ENCODE results near the gene SERPINE1.
"Not testable (repeated sequence)": the region's sequence is repeated elsewhere in the genome, so short reads cannot be mapped to it uniquely, and the experiment has no call there.

SERPINE1 gene

DNA sequence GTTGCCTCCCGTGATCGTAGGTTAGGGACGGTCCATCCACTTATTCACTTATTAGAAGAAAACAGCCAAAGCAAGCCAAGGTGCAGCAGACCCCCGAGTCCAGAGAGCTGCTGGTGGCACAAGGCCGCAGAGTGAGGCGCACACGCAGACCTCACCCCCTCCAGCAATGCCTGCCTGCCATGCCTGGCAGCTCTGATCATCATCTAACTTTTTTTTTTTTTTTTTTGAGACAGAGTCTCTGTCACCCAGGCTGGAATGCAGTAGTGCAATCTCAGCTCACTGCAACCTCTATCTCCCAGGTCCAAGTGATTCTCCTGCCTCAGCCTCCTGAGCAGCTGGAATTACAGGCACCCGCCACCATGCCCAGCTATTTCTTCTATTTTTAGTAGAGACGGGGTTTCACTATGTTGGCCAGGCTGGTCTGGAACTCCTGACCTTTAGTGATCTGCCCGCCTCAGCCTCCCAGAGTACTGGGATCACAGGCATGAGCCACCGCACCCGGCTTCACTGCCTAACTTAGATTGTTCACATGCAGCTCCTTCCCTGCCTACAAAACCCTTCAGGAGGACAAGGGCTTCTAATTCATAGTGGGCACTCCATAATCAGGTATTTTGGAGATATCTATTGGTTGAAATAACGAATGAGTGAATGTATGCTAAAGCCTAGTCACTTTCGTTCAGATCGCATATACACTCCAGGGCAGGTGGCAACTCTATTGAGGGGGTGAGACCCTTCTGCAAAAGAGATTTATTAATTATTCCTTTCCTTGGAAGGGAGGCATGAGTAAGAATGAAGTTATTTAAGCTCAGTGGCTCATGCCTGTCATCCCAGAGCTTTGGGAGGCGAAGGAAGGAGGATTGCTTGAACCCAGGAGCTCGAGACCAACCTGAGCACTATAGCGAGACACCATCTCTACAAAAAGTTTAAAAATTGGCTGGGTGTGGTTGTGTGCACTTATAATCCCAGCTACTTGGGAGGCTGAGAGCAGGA lies 25.8 kb upstream of the SERPINE1 start:
- DNase-seq (ENCODE audit: low read depth in 3 of 3) = no peak

DNA sequence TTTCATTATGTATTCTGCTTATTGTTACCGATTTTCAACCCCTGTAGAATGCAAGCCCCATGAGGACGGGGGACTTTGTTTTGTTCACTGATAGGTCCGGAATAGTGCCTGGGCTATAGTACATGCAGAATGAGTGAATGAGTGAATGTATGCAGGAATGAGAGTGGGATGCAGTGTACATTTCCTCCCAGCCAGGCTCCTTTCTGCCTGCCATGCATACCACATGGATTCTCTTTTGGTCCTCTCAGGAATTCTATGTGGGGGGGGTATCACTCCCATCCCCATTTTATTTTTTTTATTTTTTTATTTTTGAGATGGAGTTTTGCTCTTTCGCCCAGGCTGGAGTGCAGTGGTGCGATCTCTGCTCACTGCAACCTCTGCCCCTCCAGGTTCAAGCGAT lies 24.9 kb upstream of the SERPINE1 start:
- no peak for DNase-seq (ENCODE audit: low read depth in 3 of 3)

DNA sequence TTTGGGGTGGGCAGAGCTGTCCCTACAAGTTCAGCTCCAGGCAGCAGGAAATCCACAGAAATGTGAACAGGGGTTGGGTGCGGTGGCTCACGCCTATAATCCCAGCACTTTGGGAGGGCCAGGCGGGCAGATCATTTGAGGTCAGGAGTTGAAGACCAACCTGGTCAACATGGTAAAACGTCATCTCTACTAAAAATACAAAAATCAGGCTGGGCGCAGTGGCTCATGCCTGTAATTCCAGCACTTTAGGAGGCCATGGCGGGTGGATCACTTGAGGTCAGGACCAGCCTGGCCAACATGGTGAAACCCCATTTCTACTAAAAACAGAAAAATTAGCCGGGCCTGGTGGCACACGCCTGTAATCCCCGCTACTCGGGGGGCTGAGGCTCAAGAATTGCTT lies 23.2 kb upstream of the SERPINE1 start:
- not testable (repeated sequence) for DNase-seq (ENCODE audit: low read depth in 3 of 3)

- DNase-seq (ENCODE audit: low read depth in 3 of 3) = no peak
Observed at GRCh38 chr7:101104193-101104713, 22.7 kb upstream of the SERPINE1 start.

DNA sequence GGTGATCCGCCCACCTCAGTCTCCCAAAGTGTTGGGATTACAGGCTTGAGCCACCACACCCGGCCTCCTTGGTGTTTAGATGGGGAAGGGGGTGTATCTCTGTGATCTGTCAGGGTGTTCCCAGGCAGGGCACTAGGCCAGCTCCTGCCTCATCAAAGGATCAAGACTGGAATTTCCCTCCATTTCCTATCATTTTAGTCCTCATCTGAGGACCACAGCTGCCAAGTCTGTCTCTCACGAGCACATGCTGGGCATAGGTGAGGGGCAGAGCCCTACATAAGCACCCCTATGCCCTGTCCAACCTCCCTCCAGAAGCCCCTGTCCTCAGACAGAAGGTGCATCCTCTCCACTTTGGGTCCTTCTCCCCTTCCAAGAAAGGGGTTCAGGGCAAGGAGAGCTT lies 22.1 kb upstream of the SERPINE1 start:
- no peak for DNase-seq (ENCODE audit: low read depth in 3 of 3)

DNA sequence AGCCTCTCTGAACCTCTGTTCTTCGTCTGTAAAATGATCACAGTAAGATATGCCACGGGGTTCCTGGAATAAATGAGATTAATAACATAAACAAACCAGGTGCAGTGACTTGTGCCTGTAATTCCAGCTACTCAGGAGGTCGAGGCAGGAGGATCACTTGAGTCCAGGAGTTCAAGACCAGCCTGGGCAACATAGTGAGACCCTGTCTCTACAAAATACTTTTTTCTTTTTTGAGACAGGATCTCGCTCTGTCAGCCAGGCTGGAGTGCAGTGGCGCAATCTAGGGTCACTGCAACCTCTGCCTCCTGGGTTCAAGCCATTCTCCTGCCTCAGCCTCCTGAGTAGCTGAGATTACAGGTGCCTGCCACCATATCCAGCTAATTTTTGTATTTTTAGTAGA lies 21.7 kb upstream of the SERPINE1 start:
- DNase-seq (ENCODE audit: low read depth in 3 of 3) = not testable (repeated sequence)

DNA sequence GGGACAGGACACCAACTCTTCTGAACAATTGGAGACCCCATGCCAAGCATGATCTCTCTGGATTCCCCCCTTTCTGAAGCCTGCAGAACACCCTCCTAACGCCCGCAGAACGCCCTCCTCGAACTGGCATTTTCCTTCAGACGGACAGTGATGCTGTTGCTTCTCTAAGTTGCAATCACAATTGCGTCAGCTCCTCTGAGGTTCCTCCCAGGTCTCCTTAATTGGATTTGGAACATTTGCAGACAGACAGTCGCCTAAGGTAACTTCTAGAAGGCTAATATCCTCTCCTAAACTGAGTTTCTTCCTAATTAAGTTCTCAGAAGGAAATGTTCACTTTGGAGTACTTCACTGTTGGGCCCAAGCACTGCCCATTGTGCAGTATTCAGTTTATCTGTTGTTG lies 20.5 kb upstream of the SERPINE1 start:
- no peak for DNase-seq (ENCODE audit: low read depth in 3 of 3)

DNA sequence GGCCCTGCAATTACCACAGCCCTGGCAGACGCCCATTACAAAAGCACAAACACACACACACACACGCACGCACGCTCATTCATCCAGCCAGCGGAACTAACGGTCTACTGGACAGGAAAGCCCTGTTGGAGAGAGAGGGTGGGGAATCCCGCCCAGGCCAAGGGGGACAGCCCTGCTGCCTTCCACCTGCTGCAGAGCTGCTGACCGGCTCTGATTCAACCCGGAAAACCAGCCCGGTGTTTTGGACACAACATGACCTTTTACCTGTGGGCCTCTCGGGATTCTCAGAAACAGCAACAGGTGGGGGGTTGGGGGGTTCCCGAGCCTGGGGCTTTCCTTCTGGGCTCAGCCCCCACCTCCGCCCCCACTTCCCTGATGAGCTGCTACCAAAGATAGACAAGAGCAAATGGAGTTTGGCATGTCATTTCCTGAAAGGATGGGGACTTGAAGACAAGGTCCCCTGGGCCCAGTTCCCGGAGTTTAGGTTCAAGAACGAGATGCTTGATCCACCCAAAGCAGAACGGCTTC lies 18.5 kb upstream of the SERPINE1 start:
- DNase-seq (ENCODE audit: low read depth in 3 of 3) = no peak

DNA sequence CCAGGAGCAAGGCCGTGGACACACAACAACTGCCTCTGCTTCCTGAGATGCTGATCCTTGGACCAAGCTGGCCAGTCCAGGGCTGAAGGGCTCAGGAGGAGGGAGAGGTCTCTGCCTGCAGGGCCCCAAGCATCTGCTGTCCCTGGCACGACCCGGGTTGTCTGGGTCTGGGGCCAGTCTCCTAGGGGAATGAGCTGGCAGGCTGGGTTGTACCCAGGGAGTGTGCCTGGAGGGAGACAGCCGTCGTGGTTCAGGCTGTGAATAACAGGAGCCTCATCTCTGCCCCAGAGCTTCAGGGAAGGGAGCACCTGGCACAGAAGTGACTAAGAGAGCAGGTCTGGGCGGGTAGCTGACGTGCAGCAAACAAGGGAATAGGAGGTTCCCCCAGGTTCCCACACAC lies 17.9 kb upstream of the SERPINE1 start:
- DNase-seq (ENCODE audit: low read depth in 3 of 3) = no peak

DNA sequence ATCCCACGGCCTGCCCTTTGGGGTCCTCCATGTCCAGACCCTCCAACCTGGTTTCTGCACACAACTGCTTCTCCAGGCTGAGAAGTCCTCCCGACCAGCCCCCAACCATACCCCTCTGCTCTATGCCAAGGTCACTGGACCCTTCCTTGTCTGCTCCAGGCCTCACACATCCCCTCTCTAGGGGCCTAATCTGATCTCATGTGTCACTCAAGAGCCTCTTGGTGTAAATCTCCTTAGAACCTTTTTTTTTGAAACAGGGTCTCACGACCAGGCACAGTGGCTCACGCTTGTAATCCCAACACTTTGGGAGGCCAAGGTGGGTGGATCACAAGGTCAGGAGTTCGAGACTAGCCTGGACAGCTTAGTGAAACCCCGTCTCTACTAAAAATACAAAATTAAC lies 17.5 kb upstream of the SERPINE1 start:
- DNase-seq (ENCODE audit: low read depth in 3 of 3) = no peak

- DNase-seq (ENCODE audit: low read depth in 3 of 3) = no peak
Observed at GRCh38 chr7:101111261-101111660, 15.6 kb upstream of the SERPINE1 start.

DNA sequence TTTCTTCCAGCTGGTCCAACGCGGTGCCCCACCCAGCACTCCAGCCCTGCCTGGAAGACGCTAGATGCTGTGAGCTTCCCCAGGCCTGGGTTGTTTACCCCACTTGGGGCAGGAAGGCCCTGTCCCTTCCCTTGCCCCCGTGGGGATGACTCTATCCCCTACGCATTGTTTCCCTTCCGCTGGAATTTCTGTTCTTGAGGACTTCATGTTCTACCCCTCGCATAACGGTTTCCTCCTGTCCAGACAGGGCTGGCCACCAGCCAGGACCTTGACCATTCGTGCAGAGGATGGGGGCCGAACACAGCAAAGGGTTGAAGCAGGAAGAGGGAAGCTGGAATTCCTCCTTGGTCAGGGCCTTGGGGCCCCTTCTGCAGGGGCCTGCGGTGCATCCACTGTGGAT lies 14.7 kb upstream of the SERPINE1 start:
- DNase-seq (ENCODE audit: low read depth in 3 of 3) = no peak

GRCh38 chr7:101113140-101113539 lies 13.8 kb upstream of the SERPINE1 start:
- DNase-seq (ENCODE audit: low read depth in 3 of 3) = not testable (repeated sequence)

DNA sequence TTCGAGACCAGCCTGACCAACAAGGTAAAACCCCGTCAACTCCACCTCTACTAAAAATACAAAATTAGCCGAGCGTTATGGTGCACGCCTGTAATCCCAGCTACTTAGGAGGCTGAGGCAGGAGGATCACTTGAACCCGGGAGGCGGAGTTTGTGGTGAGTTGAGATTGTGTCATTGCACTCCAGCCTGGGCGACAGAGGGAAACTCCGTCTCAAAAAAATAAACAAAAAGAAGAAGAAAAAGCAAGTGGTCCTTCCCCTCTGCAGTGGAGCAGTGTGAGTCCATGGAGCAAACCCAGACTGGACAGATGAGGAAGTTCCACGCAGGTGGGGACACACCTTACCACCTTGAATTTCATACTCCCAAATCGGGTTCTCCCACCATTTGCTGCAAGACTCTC lies 13.1 kb upstream of the SERPINE1 start:
- no peak for DNase-seq (ENCODE audit: low read depth in 3 of 3)

DNA sequence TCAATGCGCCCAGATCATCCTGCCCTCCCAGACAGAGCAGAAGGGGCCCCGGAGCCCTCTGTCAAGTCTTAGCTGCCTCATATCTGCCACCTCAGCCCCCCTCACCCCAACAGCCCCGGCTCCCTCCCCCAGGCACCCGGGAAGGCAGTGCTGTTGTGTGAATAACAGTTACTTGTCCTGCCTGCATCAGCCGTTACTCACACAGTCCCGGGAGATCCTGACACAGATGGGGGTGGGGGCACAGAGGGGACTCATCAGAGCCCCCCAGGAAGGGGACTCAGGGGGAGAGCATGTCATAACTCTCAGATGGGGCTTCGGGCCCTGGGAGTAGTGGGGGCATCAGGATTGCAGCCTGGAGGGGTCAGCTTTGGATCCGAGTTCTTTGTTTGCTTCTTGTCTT lies 12.4 kb upstream of the SERPINE1 start:
- no peak for DNase-seq (ENCODE audit: low read depth in 3 of 3)

DNA sequence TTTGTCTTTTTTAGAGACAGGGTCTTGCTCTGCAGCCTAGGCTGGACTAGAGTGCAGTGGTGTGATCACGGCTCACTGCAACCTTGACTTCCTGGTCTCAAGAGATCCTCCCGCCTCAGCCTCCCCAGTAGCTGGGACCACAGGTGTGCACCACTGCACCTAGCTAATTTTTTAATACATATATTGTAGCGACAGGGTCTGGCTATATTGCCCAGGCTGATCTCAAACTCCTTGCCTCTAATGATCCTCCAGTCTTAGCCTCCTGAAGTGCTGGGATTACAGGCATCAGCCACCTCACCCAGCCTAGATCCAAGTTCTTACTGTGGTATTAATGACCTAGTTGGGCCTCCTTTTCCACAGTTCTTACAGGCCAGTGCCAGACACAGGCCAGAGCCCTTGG lies 11.7 kb upstream of the SERPINE1 start:
- DNase-seq (ENCODE audit: low read depth in 3 of 3) = no peak

DNA sequence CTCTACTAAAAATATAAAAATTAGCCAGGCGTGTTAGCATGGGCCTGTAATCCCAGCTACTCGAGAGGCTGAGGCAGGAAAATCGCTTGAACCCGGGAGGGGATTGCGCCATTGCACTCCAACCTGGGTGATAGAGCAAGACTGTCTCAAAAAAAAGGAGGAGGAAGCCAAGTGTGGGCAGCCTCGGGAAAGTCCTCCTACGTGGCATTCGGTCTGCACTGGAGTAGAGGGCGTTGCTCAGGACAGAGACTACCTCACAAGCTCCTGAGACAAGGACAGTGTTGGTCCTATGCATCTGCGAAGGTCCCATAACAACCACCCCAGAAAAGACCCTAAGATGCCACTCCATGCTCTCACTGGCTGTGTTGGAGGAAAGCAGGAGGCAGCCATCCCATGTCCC lies 10.0 kb upstream of the SERPINE1 start:
- no peak for DNase-seq (ENCODE audit: low read depth in 3 of 3)

DNA sequence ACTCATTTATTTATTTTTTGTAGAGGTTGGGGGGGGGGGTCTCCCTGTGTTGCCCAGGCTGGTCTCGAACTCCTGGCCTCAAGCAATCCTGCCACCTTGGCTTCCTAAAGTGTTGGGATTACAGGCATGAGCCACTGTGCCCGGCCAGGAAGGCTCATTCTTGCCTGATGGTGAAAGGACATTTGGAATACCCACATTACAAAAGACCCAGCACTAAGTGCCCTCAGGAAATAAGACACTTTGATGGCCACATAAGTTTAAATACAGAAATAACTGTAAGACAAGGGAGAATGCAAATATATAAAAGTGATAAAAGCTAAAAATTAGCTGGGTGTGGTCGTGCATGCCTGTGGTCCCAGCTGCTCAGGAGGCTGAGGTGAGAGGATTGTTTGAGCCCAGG lies 8.0 kb upstream of the SERPINE1 start:
- DNase-seq (ENCODE audit: low read depth in 3 of 3) = no peak

DNA sequence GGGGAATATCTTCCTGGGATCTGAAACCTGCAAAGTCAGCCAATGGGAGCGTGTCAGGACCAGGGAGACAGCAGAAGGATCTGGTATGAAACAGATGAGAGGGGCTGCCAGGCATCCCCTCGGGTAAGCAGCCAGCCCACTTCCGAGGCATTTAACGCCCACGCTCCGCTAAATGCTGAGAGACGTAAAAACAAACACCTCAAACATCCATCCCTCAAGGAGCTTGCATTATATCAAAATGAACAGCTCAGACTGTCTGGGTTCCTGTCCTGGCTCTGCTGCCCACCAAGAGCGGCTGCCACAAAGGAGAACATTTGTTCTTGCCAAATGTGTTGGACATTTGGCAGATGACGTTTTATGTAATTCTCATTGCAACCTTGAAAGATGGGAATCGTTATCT lies 7.0 kb upstream of the SERPINE1 start:
- DNase-seq (ENCODE audit: low read depth in 3 of 3) = no peak

- no peak for DNase-seq (ENCODE audit: low read depth in 3 of 3)
Observed at GRCh38 chr7:101120315-101120714, 6.6 kb upstream of the SERPINE1 start.

DNA sequence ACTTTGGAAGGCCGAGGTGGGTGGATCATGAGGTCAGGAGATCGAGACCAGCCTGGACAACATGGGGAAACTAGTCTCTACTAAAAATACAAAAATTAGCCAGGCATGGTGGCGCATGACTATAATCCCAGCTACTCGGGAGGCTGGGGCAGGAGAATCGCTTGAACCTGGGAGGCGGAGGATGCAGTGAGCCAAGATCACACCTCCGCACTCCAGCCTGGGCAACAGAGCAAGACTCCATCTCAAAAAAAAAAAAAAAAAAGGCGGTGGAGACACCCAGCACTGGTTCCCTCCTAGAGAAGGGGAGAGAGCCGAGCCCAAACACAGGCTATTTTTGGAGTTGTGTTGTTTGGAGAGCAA lies 5.3 kb upstream of the SERPINE1 start:
- not testable (repeated sequence) for DNase-seq (ENCODE audit: low read depth in 3 of 3)

DNA sequence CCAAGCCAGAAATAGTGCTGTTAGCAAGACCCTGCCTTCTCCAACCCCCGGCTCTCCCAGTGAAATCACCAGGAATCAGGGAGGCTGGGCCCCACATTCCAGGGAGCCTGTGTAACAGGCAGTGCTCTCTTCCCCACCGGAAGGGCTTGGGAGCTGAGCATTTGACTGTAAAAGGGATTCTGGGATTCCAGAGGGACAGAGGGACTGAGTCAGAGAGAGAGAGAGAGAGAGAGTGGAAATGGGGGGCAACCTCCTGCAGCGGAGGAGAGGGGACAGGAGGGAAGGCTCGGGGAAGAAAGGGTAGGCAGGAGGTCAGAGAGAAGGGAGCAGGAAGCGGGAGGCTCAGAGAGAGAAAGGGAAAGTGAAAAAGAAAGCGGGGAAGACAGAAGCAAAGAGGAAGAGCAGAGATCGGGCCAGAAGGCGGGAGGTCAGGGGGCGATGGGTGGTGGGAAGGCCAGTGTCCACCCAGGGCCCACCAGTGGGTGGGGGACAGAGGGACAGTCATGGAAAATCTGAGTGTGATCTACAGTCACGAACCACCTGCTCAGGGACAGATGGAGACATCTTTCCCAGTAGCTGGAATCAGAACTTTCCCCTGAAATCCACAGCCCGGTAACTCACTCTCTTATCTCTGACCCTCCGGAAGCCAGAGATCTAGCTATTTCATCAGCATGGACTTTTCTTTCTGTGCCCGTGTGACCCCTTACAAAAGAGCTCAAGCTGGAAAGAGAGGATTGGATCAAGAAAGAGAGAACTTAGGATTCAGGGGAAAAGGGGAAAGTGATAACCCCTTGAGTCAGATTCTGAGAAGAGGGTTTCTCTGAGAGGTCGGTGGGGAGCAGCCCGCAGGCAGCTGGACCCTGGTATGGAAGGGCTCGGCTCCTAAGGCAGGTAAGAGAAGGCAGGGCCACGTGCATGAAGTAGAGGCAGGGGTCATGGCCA lies 4.6 kb upstream of the SERPINE1 start:
- DNase-seq (ENCODE audit: low read depth in 3 of 3) = no peak

Measured in stimulated activated CD4-positive, alpha-beta T cell treated with anti-CD3 and anti-CD28 coated beads, TNF-alpha, amount 100 ng/mL, for 24 hours (primary cell).